DOHH2 (cell line): ENCODE results near the gene CD300H.

ENCODE experiments used
- H3F3A ChIP-seq: fragments of 200-600 bp; sonication (generic), shearing (Covaris generic); 2 replicates; pipeline ENCODE4 v1.6.0; 2016; ENCODE audit warnings: antibody characterized with exemption, mild to moderate bottlenecking; ENCODE audit not compliant: control insufficient read depth, insufficient read depth
- H3K27ac ChIP-seq: fragments of 200-600 bp; sonication (generic); 2 replicates; pipeline ENCODE4 v1.5.1; 2014; ENCODE audit warnings: low read depth, mild to moderate bottlenecking, low read length, moderate library complexity
- H3K27me3 ChIP-seq: fragments of 200-600 bp; sonication (generic); 2 replicates; pipeline ENCODE4 v1.6.1; 2014; ENCODE audit warnings: mild to moderate bottlenecking, low read length, mixed read lengths; ENCODE audit not compliant: control insufficient read depth
- H3K36me3 ChIP-seq: fragments of 200-600 bp; sonication (generic); 2 replicates; pipeline ENCODE4 v1.6.1; 2014; ENCODE audit warnings: mild to moderate bottlenecking, low read length, moderate library complexity, mixed read lengths; ENCODE audit not compliant: control insufficient read depth
- H3K4me1 ChIP-seq: fragments of 200-600 bp; sonication (generic); 2 replicates; pipeline ENCODE4 v1.6.1; 2014; ENCODE audit warnings: mild to moderate bottlenecking, low read length, mixed read lengths; ENCODE audit not compliant: control insufficient read depth
- H3K4me2 ChIP-seq: fragments of 200-600 bp; sonication (generic); 2 replicates; pipeline ENCODE4 v1.6.0; 2014; ENCODE audit warnings: mild to moderate bottlenecking, low read length, moderate library complexity
- H3K4me3 ChIP-seq: fragments of 200-600 bp; sonication (generic); 2 replicates; pipeline ENCODE4 v1.5.1; 2014; ENCODE audit warnings: mild to moderate bottlenecking, low read length, mixed read lengths
- H3K79me2 ChIP-seq: fragments of 200-600 bp; sonication (generic); 2 replicates; pipeline ENCODE4 v1.6.1; 2014; ENCODE audit warnings: mild to moderate bottlenecking, low read length, mixed read lengths; ENCODE audit not compliant: control insufficient read depth
- H3K9me2 ChIP-seq: fragments of 200-600 bp; sonication (generic); replicated peaks from 2 replicates; pipeline ENCODE4 v1.6.1; 2014; ENCODE audit warnings: mild to moderate bottlenecking, low read length, mixed read lengths; ENCODE audit not compliant: control insufficient read depth
- H3K9me3 ChIP-seq: fragments of 200-600 bp; sonication (generic); 2 replicates; pipeline ENCODE4 v1.6.1; 2014; ENCODE audit warnings: antibody characterized with exemption, low read length, mixed read lengths; ENCODE audit not compliant: control insufficient read depth, insufficient read depth
- H4K20me1 ChIP-seq: fragments of 200-600 bp; sonication (generic); 2 replicates; pipeline ENCODE4 v1.6.0; 2014; ENCODE audit warnings: low read depth, mild to moderate bottlenecking, antibody characterized with exemption, low read length, moderate library complexity; ENCODE audit not compliant: control insufficient read depth, insufficient read depth
- EZH2phosphoT487 ChIP-seq: fragments of 200-600 bp; sonication (generic); IDR thresholded peaks from 2 replicates; pipeline ENCODE4 v1.6.1; 2017; ENCODE audit warnings: borderline replicate concordance, mild to moderate bottlenecking, antibody characterized with exemption, low read length, moderate library complexity, mixed read lengths
- TF ChIP-seq, protein P1 (sequence below): fragments of 200-600 bp; sonication (generic); IDR thresholded peaks from one replicate; pipeline ENCODE4 v1.5.1; 2014; ENCODE audit warnings: antibody characterized with exemption, mild to moderate bottlenecking, low read depth, low read length; ENCODE audit not compliant: poor library complexity, severe bottlenecking

CD300H gene

DNA sequence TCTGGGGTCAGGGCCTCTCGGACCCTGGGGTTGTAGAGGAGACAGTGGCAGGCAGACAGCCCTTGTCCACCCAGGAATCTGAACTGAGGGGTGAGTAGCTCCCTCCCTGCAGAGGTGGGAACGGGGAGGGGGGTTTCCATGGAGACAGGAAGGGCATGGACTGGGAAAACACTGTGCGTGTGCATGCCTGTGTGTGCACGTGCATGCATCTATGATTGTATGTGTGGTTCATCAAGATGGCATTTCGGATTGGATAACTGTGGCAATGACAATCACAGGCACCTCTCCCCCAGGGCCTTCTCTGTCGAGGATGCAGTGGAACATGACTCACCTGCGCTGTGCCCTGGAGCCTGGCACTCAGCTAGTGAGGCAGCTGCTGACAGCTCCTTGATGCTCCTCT lies 15.3 kb downstream of the CD300H start:
- H3K4me2 ChIP-seq: no peak overlapping the region
- H4K20me1 ChIP-seq: no peaks in the 10 kb centered on the region
- H3K9me3 ChIP-seq: no peaks in the 10 kb centered on the region
- no peaks in the 10 kb centered on the region for H3K79me2 ChIP-seq
- no peaks in the 10 kb centered on the region for H3F3A ChIP-seq
- no peaks in the 10 kb centered on the region for H3K9me2 ChIP-seq
- H3K27ac ChIP-seq: no peak overlapping the region
- no peak for TF ChIP-seq EZH2phosphoT487
- TF ChIP-seq, protein P1, sequence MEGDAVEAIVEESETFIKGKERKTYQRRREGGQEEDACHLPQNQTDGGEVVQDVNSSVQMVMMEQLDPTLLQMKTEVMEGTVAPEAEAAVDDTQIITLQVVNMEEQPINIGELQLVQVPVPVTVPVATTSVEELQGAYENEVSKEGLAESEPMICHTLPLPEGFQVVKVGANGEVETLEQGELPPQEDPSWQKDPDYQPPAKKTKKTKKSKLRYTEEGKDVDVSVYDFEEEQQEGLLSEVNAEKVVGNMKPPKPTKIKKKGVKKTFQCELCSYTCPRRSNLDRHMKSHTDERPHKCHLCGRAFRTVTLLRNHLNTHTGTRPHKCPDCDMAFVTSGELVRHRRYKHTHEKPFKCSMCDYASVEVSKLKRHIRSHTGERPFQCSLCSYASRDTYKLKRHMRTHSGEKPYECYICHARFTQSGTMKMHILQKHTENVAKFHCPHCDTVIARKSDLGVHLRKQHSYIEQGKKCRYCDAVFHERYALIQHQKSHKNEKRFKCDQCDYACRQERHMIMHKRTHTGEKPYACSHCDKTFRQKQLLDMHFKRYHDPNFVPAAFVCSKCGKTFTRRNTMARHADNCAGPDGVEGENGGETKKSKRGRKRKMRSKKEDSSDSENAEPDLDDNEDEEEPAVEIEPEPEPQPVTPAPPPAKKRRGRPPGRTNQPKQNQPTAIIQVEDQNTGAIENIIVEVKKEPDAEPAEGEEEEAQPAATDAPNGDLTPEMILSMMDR: no peak
- H3K36me3 ChIP-seq: no peaks in the 10 kb centered on the region
- no peaks in the 10 kb centered on the region for H3K4me1 ChIP-seq
- no peak overlapping the region for H3K4me3 ChIP-seq
- no peaks in the 10 kb centered on the region for H3K27me3 ChIP-seq

DNA sequence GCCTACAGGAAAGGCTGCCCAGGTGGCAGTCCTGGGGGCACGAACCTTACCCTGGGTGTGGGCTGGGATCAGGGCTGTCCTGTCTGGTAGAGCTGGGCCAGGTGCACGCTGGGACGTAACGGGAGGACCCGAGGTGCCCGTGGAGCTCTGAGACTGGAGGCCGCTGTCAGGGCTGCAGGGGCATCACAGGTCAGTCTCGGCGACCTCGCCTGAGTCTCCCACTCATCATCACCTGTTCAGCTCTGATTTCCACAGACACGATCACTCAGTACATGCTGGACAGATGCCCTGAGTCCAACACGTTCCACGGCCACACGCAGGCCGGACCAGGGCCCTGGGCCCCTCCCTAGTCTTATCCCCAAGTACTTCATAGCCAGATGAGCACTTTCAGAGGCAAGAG lies 16.7 kb downstream of the CD300H start:
- no peak overlapping the region for H3K4me3 ChIP-seq
- no peaks in the 10 kb centered on the region for H3K79me2 ChIP-seq
- no peak overlapping the region for H3K27ac ChIP-seq
- H3K9me3 ChIP-seq: no peaks in the 10 kb centered on the region
- H3K4me1 ChIP-seq: no peaks in the 10 kb centered on the region
- no peaks in the 10 kb centered on the region for H4K20me1 ChIP-seq
- no peaks in the 10 kb centered on the region for H3K27me3 ChIP-seq
- no peaks in the 10 kb centered on the region for H3K9me2 ChIP-seq
- H3K4me2 ChIP-seq: no peak overlapping the region
- TF ChIP-seq, protein P1: no peak
- no peak for TF ChIP-seq EZH2phosphoT487
- H3F3A ChIP-seq: no peaks in the 10 kb centered on the region
- H3K36me3 ChIP-seq: no peaks in the 10 kb centered on the region

DNA sequence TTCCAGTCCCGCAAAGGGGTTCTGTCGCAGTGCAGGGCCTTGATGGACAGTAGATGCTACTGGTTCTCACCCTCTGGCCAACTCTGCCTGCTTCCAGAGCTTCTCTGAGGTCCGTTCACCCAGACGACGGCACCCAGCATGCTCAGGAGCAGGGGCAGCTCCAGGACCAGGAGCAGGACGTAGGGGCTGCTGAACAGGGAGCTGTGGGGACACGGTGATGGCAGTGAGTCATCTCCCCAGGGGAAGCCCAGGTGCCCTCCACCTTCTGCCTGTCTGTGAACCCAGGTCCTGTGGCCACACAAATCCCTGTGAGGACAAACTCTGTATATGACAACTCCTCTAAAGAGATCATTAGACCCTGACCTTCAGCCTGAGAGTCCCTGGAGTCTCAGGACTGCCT lies 18.0 kb downstream of the CD300H start:
- Histone ChIP-seq H3K27me3 (no peaks in the 10 kb centered on the region), H3K4me3 (no peak overlapping the region), H3K27ac (no peak overlapping the region), H3K79me2 (no peaks in the 10 kb centered on the region), H3K9me2 (no peaks in the 10 kb centered on the region), H3K4me2 (no peak overlapping the region), H3K4me1 (no peaks in the 10 kb centered on the region), H3K9me3 (no peaks in the 10 kb centered on the region), H3K36me3 (no peaks in the 10 kb centered on the region), H4K20me1 (no peaks in the 10 kb centered on the region), H3F3A (no peaks in the 10 kb centered on the region)
- TF ChIP-seq, protein P1: no peak
- no peak for TF ChIP-seq EZH2phosphoT487

DNA sequence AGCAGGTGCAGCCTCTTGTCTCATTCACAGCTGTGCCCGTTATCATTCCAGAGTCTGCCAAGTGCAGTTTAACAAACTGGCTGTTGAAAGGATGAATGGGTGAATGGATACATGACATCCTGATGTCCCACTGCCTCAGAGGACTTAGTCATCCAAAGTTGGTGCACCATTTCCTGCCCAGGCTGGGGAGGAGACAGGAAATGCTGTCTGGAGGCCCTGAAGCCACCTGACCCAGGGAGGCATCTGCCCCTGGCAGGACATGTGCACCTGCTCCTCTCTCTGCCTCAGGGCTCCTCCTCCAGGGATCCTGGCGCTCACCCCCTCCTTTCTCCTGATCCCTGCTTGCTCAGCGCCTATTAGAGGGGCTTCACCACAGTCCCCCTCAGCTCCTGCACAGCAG lies 19.6 kb downstream of the CD300H start:
- Histone ChIP-seq H3K4me3 (no peak overlapping the region), H3K27ac (no peak overlapping the region), H3F3A (no peaks in the 10 kb centered on the region)

More for the DNA sequence above, 19.6 kb downstream of the CD300H start:
- Histone ChIP-seq H4K20me1 (no peaks in the 10 kb centered on the region), H3K27me3 (no peaks in the 10 kb centered on the region), H3K9me3 (no peaks in the 10 kb centered on the region), H3K79me2 (no peaks in the 10 kb centered on the region), H3K36me3 (no peaks in the 10 kb centered on the region), H3K4me2 (no peak overlapping the region), H3K9me2 (no peaks in the 10 kb centered on the region), H3K4me1 (no peaks in the 10 kb centered on the region)
- TF ChIP-seq, protein P1: no peak
- TF ChIP-seq EZH2phosphoT487: no peak
